GM18907 (cell line): ENCODE results near the gene GPR153.

ENCODE experiments used
- ATAC-seq: cut with Tn5 transposase; IDR thresholded peaks from one replicate; pipeline ENCODE4 v1.9.1; 2021; ENCODE audit warnings: mild to moderate bottlenecking, moderate library complexity; ENCODE audit not compliant: unreplicated experiment

The GPR153 gene

GRCh38 chr1:6270401-6270800 is 9.5 kb upstream of the GPR153 start:
- ATAC-seq, result no peak

- ATAC-seq, result no peak
These were observed 9.0 kb upstream of the GPR153 start for GRCh38 chr1:6269720-6270400.

GRCh38 chr1:6269296-6269695 is 8.4 kb upstream of the GPR153 start:
- no peak for ATAC-seq

GRCh38 chr1:6268415-6268814 is 7.5 kb upstream of the GPR153 start:
- ATAC-seq, result no peak

- no peak for ATAC-seq
These were observed 6.9 kb upstream of the GPR153 start for GRCh38 chr1:6267686-6268322.

GRCh38 chr1:6266641-6267040 is 5.7 kb upstream of the GPR153 start:
- no peak for ATAC-seq

GRCh38 chr1:6265151-6265550 is 4.3 kb upstream of the GPR153 start:
- ATAC-seq, result no peak

GRCh38 chr1:6263716-6264115 is 2.8 kb upstream of the GPR153 start:
- ATAC-seq, result no peak

- ATAC-seq, result no peak
These were observed 1.9 kb upstream of the GPR153 start for GRCh38 chr1:6262555-6263420.

GRCh38 chr1:6261615-6261995 is 707 bp upstream of the GPR153 start:
- ATAC-seq, result no peak

GRCh38 chr1:6260433-6260934 is 414 bp downstream of the GPR153 start:
- ATAC-seq, result no peak

- peak; percentile 40 for ATAC-seq
These were observed 1.2 kb downstream of the GPR153 start for GRCh38 chr1:6259491-6260362.

- ATAC-seq, result no peak
These were observed 2.2 kb downstream of the GPR153 start for GRCh38 chr1:6258675-6259074.

- no peak for ATAC-seq
These were observed 3.3 kb downstream of the GPR153 start for GRCh38 chr1:6257541-6258069.

GRCh38 chr1:6256645-6257044 is 4.3 kb downstream of the GPR153 start:
- ATAC-seq, result no peak

GRCh38 chr1:6254691-6255090 is 6.2 kb downstream of the GPR153 start:
- ATAC-seq, result no peak

- ATAC-seq, result no peak
These were observed 7.5 kb downstream of the GPR153 start for GRCh38 chr1:6253380-6253779.

- no peak for ATAC-seq
These were observed 8.6 kb downstream of the GPR153 start for GRCh38 chr1:6252374-6252710.

- no peak for ATAC-seq
These were observed 9.1 kb downstream of the GPR153 start for GRCh38 chr1:6251681-6252373.

- ATAC-seq, result no peak
These were observed 9.7 kb downstream of the GPR153 start for GRCh38 chr1:6251233-6251632.
